Measurements from ENCODE around the gene GREB1L. TPM values are rescaled to one million over a fixed set of nuclear protein-coding genes. Genes with fewer than 3 reads are reported as not detected.
A peak's percentile ranks its signal among the peaks of the same experiment; 100 is the strongest.

GREB1L gene
- total and polyA plus RNA-seq, 2 of the 13 experiments (the other 11 are each of a cell fraction or from before 2014, with no cell fraction given), result 0.17 to 0.66 TPM

GRCh38 chr18:21550510-21550970 lies 308.5 kb downstream of the GREB1L start (continued):
- peak; percentile 63; the same call in 1 of the 2 replicates for TF ChIP-seq NFIC (IDR thresholded peaks at IDR 0.05; ENCODE audit: low read length)
- no peak for TF ChIP-seq FOXP1 (IDR thresholded peaks at IDR 0.05)
- peak; percentile 68; the same call in 1 of the 2 replicates for TF ChIP-seq FOXP1 (CRISPR knock-in tag; IDR thresholded peaks at IDR 0.05)
- no peak for TF ChIP-seq HHEX (CRISPR knock-in tag; IDR thresholded peaks at IDR 0.05)
- no peak for TF ChIP-seq BORCS8-MEF2B (CRISPR knock-in tag; IDR thresholded peaks at IDR 0.05)
- no peak for TF ChIP-seq KMT2A (CRISPR knock-in tag; IDR thresholded peaks at IDR 0.05)

GRCh38 chr18:21557607-21558253 lies 315.7 kb downstream of the GREB1L start:
- Histone ChIP-seq H3K4me2 (ENCODE audit: low read depth, low read length) (no peak overlapping the region), H3K27me3 (ENCODE audit: control insufficient read depth in 1 of 2, insufficient read depth in 2 of 2, low read length in 2 of 2) (no peaks in the 10 kb centered on the region; a peak in 1 of 5 replicates), H2AFZ (ENCODE audit: low read length) (no peak overlapping the region), H4K20me1 (ENCODE audit: insufficient read depth, low read length) (no peaks in the 10 kb centered on the region), H3K4me3 (replicated peaks in 1 of 3; ENCODE audit: insufficient read depth in 1 of 3, low read depth in 2 of 3, low read length in 3 of 3) (no peak overlapping the region), H3K9me3 (ENCODE audit: low read length) (no peaks in the 10 kb centered on the region), H3K27ac (ENCODE audit: extremely low read length, insufficient read depth, low read length) (no peak overlapping the region), H3K79me2 (ENCODE audit: insufficient read depth, low read length) (no peaks in the 10 kb centered on the region), H3K9ac (ENCODE audit: insufficient read depth, low read depth, low read length) (no peak overlapping the region), H3K4me1 (ENCODE audit: insufficient read depth, low read length) (0 out of 2 replicates have a peak, but pooled peaks cover 2% of the 10 kb centered on the region), H3K36me3 (replicated peaks in 1 of 2; ENCODE audit: control insufficient read depth in 1 of 2, insufficient read depth in 2 of 2, low read length in 2 of 2) (peaks cover 4 to 54% of the 10 kb centered on the region in 2 experiments)
- CTCF ChIA-PET (ENCODE audit: low intra/inter-chr PET ratio, low total read pairs), result no interaction called here
- BruUV-seq (replicated peaks), result no TSS peak
- no peak for TF ChIP-seq CREM (IDR thresholded peaks at IDR 0.05)
- TF ChIP-seq CREM (CRISPR knock-in tag; IDR thresholded peaks at IDR 0.05), result no peak
- TF ChIP-seq CEBPB (IDR thresholded peaks at IDR 0.05; ENCODE audit: borderline replicate concordance, low read depth, low read length), result 0 out of 2 replicates have a peak, but pooled peaks have one; percentile 1
- POLR2A ChIA-PET, result no interaction called here
- FAIRE-seq (no peak), ATAC-seq (no peak), DNase-seq (ENCODE audit: low spot score) (no peak)
- WGBS (ENCODE audit: low lambda C conversion rate), result 94% methylated on average over 6 of the region's 6 CpGs
- intact Hi-C loops (cut with micrococcal nuclease; ENCODE audit: unreplicated experiment), result no loop called here
- in situ Hi-C loops (cut with HindIII; ENCODE audit: extremely low pct_ligation_motif_present, low pct_unique_long_range_greater_than_20kb), result no loop called here

GRCh38 chr18:21559195-21559594 lies 317.2 kb downstream of the GREB1L start:
- ATAC-seq, result no peak
- Histone ChIP-seq H3K27me3 (ENCODE audit: control insufficient read depth in 1 of 2, insufficient read depth in 2 of 2, low read length in 2 of 2) (no peaks in the 10 kb centered on the region; a peak in 1 of 5 replicates), H4K20me1 (ENCODE audit: insufficient read depth, low read length) (no peaks in the 10 kb centered on the region), H3K4me1 (ENCODE audit: insufficient read depth, low read length) (no peaks in the 10 kb centered on the region), H3K4me3 (replicated peaks in 1 of 3; ENCODE audit: insufficient read depth in 1 of 3, low read depth in 2 of 3, low read length in 3 of 3) (no peak overlapping the region), H3K9ac (ENCODE audit: insufficient read depth, low read depth, low read length) (no peak overlapping the region), H3K27ac (ENCODE audit: extremely low read length, insufficient read depth, low read length) (no peak overlapping the region), H2AFZ (ENCODE audit: low read length) (no peak overlapping the region), H3K4me2 (ENCODE audit: low read depth, low read length) (no peak overlapping the region), H3K36me3 (replicated peaks in 1 of 2; ENCODE audit: control insufficient read depth in 1 of 2, insufficient read depth in 2 of 2, low read length in 2 of 2) (peaks cover 4 to 63% of the 10 kb centered on the region in 2 experiments), H3K79me2 (ENCODE audit: insufficient read depth, low read length) (no peaks in the 10 kb centered on the region), H3K9me3 (ENCODE audit: low read length) (no peaks in the 10 kb centered on the region)
- CTCF ChIA-PET (ENCODE audit: low intra/inter-chr PET ratio, low total read pairs), result no interaction called here
- POLR2A ChIA-PET, result no interaction called here
- in situ Hi-C loops (cut with HindIII; ENCODE audit: extremely low pct_ligation_motif_present, low pct_unique_long_range_greater_than_20kb) (no loop called here), intact Hi-C loops (cut with micrococcal nuclease; ENCODE audit: unreplicated experiment) (no loop called here)
- FAIRE-seq, result no peak
- DNase-seq (ENCODE audit: low spot score), result no peak
- BruUV-seq (replicated peaks), result no TSS peak
- TF ChIP-seq ZNF724P (CRISPR knock-in tag; IDR thresholded peaks at IDR 0.05; ENCODE audit: borderline replicate concordance) (no peak), ERF (CRISPR knock-in tag; IDR thresholded peaks at IDR 0.05) (no peak), ZNF839 (CRISPR knock-in tag; IDR thresholded peaks at IDR 0.05; ENCODE audit: borderline replicate concordance) (no peak), SNAI1 (CRISPR knock-in tag; IDR thresholded peaks at IDR 0.05; ENCODE audit: borderline replicate concordance) (no peak), USF2 (IDR thresholded peaks at IDR 0.05; ENCODE audit: low read depth, low read length) (no peak), USF2 (CRISPR knock-in tag; IDR thresholded peaks at IDR 0.05; ENCODE audit: borderline replicate concordance) (no peak), KLF12 (CRISPR knock-in tag; IDR thresholded peaks at IDR 0.05; ENCODE audit: borderline replicate concordance) (no peak)

All from HepG2 (cell line).